ENCODE data around the gene CELF5. TPM values are rescaled to one million over a fixed set of nuclear protein-coding genes. Genes with fewer than 3 reads are reported as not detected.
"Not testable (repeated sequence)": the region's sequence is repeated elsewhere in the genome, so short reads cannot be mapped to it uniquely, and the experiment has no call there.

The CELF5 gene
- total RNA-seq, 1 donor from 2014 or later, result 0.41 TPM

DNA sequence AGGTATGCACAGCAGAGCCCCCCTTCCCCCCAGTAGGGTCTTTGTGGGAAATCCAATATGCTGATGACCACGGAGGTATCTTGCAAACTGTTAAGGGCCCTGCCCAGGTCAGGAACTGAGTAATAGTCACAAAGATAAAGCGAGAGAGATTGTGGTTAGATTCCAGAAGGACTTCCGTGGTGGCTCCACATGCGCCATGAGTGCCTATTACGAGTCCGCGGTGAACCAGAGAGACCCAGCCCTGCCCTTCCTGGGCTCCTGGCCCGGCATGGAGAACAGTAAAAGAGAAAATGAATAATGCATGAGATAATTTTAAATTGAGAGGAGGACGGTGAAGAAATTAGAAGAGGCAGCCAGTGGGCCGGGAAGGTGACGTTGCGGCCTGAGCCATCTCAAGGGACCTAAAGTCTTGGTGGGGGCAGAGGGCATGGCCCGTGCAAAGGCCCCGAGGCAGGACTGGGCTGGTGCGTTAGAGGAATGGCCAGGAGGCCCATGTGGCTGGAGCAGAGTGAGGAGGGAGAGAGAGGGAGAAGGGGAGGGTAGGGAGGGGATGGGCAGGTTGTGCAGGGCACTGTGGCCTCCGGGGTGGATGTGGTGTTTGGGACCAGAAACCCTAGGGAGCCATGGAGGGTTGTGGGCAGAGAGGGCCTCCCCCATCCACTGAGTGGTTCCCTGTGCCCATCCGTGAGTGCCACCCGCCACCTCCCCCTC is 95.3 kb downstream of the CELF5 start:
- intact Hi-C loops (cut with micrococcal nuclease), result no loop called here

DNA sequence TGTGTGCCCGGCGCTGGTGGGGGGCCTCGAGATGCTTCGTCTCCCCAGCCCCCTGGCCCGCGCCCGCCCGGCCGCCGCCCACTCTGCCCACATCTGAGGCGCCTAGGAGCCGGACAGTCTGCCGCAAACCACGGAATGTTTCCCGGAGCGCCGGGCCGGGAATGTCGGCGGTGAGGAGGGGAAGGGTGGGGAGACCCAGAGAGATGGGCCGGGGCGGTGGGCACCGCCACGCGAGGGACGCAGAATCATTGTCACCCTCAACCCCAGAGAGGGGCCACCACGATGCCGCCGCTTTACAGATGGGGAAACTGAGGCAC is 95.9 kb downstream of the CELF5 start:
- intact Hi-C loops (cut with micrococcal nuclease), result no loop called here

DNA sequence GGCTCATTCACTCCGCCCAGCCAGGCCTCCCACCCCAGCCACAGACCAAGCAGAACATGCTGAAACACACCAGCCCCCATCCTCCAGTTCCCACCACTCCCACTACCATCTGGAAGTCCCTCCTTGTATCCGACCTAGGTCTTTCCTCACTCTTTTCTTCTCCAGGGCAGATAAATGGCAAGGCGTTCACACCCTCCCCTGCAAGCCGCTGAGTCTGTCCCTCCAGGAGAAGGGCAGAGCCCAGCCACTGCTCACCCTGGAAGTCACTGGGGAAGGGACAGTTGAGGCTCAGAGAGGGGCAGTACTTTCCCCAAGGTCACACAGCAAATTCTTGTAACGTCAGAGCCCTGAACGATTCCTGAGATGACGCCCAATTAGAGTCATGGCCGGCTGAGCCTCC is 96.4 kb downstream of the CELF5 start:
- intact Hi-C loops (cut with micrococcal nuclease), result no loop called here

DNA sequence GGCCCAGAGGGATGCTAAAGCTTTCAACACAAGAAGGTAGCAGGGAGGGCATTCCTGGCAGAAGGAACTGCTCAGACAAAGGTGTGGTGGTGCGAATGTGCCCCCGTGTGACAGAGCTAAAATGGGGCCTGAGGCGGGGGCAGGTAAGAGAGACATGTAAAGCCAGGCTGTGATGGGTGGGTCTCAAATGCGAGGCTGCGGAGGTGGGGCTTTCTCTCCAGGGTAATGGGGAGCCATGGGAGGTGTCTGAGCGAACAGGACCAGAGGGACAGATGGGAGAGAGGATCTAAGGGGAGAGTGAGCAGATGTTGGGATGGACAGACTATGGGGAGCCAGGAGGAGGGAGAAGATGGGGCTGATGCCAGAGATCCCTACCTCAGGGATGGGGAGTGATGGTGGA is 97.2 kb downstream of the CELF5 start:
- intact Hi-C loops (cut with micrococcal nuclease), result no loop called here

GRCh38 chr19:3322199-3322978 is 97.9 kb downstream of the CELF5 start:
- intact Hi-C loops (cut with micrococcal nuclease), result no loop called here

- intact Hi-C loops (cut with micrococcal nuclease), result no loop called here
Measured at GRCh38 chr19:3323026-3323425, 98.6 kb downstream of the CELF5 start.

GRCh38 chr19:3323658-3324057 is 99.2 kb downstream of the CELF5 start:
- intact Hi-C loops (cut with micrococcal nuclease), result no loop called here

GRCh38 chr19:3324405-3324856 is 100.0 kb downstream of the CELF5 start:
- intact Hi-C loops (cut with micrococcal nuclease), result no loop called here

DNA sequence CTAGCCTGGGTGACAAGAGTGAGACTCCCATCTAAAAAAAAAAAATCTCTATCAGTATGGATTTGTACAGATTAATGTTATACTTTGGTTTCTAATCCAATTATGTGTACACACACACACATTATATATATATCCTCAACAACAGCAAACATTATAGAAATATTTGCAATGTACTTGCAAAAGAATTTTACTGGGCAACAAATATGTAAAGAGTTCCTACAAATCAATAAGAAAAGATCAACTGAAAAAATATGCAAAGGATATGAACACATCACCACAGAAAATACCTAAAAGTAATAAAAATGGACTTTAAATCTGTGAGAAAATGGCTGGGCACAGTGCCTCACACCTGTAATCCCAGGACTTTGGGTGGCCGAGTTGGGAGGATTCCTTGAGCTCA is 101.0 kb downstream of the CELF5 start:
- intact Hi-C loops (cut with micrococcal nuclease), result loop anchor here (5.0 kb wide), 2 partner anchors 162 to 292 kb away; no protein-coding TSS in a partner anchor

DNA sequence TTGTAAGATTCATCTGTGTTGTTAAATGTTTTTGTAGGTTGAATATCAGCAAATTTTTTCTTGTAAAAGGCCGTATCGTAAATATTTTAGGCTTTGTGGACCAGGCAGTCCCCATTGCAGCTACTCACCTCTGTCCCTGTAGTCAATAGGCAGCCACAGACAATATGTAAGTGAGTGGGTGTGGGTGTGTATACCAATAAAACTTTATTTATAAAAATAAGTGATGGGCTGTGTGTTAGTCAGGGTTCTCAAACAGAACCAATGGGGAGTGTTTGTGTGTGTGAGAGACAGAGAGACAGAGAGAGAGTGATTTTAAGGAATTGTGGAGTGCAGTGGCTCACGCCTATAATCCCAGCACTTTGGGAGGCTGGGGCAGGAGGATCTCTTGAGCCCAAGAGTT is 104.3 kb downstream of the CELF5 start:
- intact Hi-C loops (cut with micrococcal nuclease), result loop anchor here (5.0 kb wide), 2 partner anchors 159 to 289 kb away; no protein-coding TSS in a partner anchor

GRCh38 chr19:3330047-3330446 is 105.6 kb downstream of the CELF5 start:
- intact Hi-C loops (cut with micrococcal nuclease), result no loop called here

DNA sequence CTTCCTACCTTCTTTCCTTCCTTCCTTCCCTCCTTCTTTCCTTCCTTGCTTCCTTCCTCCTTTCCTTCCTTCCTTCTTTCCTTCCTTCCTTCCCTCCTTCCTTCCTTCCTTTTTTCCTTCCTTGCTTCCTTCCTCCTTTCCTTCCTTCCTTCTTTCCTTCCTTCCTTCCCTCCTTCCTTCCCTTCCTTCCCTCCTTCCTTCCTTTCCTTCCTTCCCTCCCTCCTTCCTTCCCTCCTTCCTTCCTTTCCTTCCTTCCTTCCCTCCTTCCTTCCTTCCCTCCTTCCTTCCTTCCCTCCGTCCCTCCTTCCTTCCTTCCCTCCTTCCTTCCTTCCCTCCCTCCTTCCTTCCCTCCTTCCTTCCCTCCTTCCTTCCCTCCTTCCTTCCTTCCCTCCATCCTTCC is 107.8 kb downstream of the CELF5 start:
- intact Hi-C loops (cut with micrococcal nuclease), result not testable (repeated sequence)

GRCh38 chr19:3333020-3333583 is 108.6 kb downstream of the CELF5 start:
- intact Hi-C loops (cut with micrococcal nuclease), result no loop called here

- intact Hi-C loops (cut with micrococcal nuclease), result no loop called here
Measured at GRCh38 chr19:3333662-3334061, 109.2 kb downstream of the CELF5 start.

DNA sequence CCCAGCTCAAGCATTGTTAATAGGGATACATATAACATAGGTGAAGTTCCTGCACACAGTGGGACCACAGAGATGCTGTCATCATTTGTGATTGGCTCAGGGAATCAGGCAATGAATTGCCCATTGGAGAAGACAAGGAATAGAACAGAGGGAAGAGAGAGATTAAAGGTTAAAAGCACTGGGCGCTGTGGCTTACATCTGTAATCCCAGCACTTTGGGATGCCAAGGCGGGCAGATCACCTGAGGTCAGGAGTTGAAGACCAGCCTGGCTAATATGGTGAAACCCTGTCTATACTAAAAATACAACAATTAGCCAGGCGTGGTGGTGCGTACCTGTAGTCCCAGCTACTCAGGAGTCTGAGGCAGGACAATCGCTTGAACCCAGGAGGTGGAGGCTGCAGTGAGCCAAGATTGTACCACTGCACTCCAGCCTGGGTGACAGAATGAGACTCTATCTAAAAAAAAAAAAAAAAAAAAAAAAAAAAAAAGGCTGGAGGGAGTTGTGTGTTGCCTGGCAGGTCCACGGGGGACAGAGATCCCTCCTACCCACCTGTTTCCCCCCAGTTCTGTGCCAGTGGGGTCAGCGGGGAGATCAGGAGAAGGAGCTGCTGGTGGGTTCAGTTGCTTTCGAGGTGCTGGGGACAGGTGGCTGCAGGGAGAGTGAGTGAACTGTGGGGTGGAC is 110.4 kb downstream of the CELF5 start:
- intact Hi-C loops (cut with micrococcal nuclease), result not testable (repeated sequence)

- intact Hi-C loops (cut with micrococcal nuclease), result no loop called here
Measured at GRCh38 chr19:3335431-3336350, 111.2 kb downstream of the CELF5 start.

DNA sequence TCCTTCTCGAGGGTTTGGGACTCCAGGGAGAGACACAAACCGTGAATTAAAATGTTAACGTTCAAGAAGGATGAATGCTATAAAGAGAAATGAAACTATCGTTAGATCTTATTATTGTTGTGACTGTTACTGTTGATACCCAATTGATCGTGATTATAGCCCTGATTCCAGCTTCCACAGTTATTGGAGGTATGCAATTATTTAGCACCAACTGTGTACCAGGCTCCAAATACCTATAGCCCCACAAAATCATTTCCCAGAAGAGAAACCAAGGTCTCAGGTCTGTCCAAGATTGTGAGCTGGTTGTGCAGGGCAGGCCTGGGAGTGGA is 111.9 kb downstream of the CELF5 start:
- intact Hi-C loops (cut with micrococcal nuclease), result no loop called here

- intact Hi-C loops (cut with micrococcal nuclease), result no loop called here
Measured at GRCh38 chr19:3336680-3337523, 112.4 kb downstream of the CELF5 start.

GRCh38 chr19:3338541-3339181 is 114.2 kb downstream of the CELF5 start:
- intact Hi-C loops (cut with micrococcal nuclease), result no loop called here

GRCh38 chr19:3340340-3340739 is 115.9 kb downstream of the CELF5 start:
- intact Hi-C loops (cut with micrococcal nuclease), result no loop called here

All from T-helper 2 cell treated with Interferon-gamma antibody and Interleukin-4, amounts not matched to agents 100 ng/mL and 5 ng/mL, for 36 hours (primary cell).